Breast epithelium (tissue), 4 donors: ENCODE measurements around the gene GRXCR1. TPM values are rescaled to one million over a fixed set of nuclear protein-coding genes. Genes with fewer than 3 reads are reported as not detected.

Experiments used
- DNase-seq, 2 donors: peaks; one replicate each; pipeline ENCODE4 v3.0.0-alpha.2; 2019; ENCODE audit warnings: low spot score in 2 of 2
- H3K27ac ChIP-seq, 2 donors: fragments of 200-600 bp; sonication (generic) in 1 of 2; one replicate each; pipeline ENCODE4 v1.5.1; 2016 to 2019; ENCODE audit warnings: mild to moderate bottlenecking in 1 of 2
- H3K27me3 ChIP-seq, 2 donors: fragments of 200-600 bp; sonication (generic) in 1 of 2; one replicate each; pipeline versions ENCODE4 v1.5.1 to v1.6.0; 2017 to 2019; ENCODE audit warnings: control low read depth in 1 of 2, mild to moderate bottlenecking in 1 of 2
- H3K36me3 ChIP-seq: fragments of 200-600 bp; one replicate; pipeline ENCODE4 v1.5.1; 2019
- H3K4me1 ChIP-seq, 2 donors: fragments of 200-600 bp; sonication (generic); one replicate each; pipeline ENCODE4 v1.5.1; 2016 to 2019; ENCODE audit warnings: control low read depth in 1 of 2
- H3K4me3 ChIP-seq, 3 donors: fragments of 200-600 bp; sonication (generic); 1 replicate in 2 of 3; 2 replicates in 1 of 3; pipeline ENCODE4 v1.5.1; 2016 to 2019; ENCODE audit warnings: mild to moderate bottlenecking in 3 of 3, moderate library complexity in 2 of 3
- H3K9me3 ChIP-seq, 2 donors: fragments of 200-600 bp; sonication (generic) in 1 of 2; one replicate each; pipeline ENCODE4 v1.5.1; 2016 to 2019; ENCODE audit warnings: control low read depth in 1 of 2
- POLR2A ChIP-seq: fragments of 450-650 bp; IDR thresholded peaks from one replicate; pipeline ENCODE4 v1.6.1; 2016; ENCODE audit warnings: antibody characterized with exemption, mild to moderate bottlenecking, moderate library complexity
- POLR2AphosphoS5 ChIP-seq, 3 donors: sonication (generic); formaldehyde crosslinking; IDR thresholded peaks; one replicate each; pipeline ENCODE4 v1.6.1; 2017; ENCODE audit warnings: antibody characterized with exemption in 3 of 3
- intact Hi-C: fragments of 100-400 bp; cut with DNase I; formaldehyde crosslinking; loops from one replicate; pipeline ENCODE4 v1.15.1; 2023; ENCODE audit warnings: low total_unique reads
- total RNA-seq, 3 donors: library from RNA; depleted of rRNA; stranded (reverse); fragments of >200 nt; gene quantifications; one replicate each; pipeline ENCODE4 v1.1.0, GENCODE V29; 2016
- TF ChIP-seq, protein P1 (sequence below), 3 donors: fragments of 450-650 bp; IDR thresholded peaks; one replicate each; pipeline ENCODE4 v1.5.1; 2016 to 2017; ENCODE audit warnings: antibody characterized with exemption in 3 of 3, mild to moderate bottlenecking in 3 of 3, moderate library complexity in 3 of 3

GRXCR1 gene
- total RNA-seq, 3 donors from 2014 or later = not detected

DNA sequence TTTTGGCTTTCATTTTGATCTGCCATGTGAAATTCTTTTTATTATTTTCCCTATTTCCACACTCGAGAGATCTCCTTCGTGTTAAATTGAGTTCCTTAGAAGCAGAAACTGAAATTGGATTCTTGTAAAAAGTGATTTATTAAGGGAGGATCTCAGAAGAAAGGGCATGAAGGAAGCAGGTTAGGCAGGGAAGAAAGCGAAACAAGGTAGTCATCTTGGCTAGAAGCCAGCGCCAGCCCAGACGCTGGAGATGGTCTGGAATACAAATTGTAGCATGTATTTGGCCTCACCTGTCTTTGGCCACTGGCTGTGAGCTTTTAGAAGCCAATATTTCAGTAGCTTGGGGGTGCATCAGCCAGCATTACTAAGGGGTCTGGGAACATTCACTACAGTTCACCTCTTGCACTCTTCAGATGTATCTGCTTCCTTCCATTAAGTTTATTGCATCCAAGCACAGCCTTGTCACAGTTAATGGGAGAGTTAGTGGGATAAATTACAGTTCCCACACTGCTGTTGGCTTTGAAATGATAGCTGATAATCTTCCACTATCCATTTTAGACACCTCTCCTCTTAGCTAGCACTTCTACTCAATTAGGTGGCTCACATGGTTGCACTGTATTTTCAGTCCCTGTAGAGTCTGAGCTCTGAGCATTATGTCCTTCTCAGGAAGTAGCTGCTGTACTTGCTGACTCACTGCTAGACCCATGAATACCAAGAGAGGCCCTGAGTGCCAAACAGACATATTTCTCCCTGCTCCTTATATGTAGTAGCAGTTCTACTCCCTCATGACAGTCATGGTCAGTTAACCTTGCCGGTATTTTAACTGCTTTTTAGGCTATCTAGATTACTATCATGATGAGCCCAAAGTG, 14.6 kb downstream of the GRXCR1 start:
- H3K4me1 ChIP-seq = no peaks in the 10 kb centered on the region
- no peak for TF ChIP-seq POLR2A
- TF ChIP-seq, protein P1, sequence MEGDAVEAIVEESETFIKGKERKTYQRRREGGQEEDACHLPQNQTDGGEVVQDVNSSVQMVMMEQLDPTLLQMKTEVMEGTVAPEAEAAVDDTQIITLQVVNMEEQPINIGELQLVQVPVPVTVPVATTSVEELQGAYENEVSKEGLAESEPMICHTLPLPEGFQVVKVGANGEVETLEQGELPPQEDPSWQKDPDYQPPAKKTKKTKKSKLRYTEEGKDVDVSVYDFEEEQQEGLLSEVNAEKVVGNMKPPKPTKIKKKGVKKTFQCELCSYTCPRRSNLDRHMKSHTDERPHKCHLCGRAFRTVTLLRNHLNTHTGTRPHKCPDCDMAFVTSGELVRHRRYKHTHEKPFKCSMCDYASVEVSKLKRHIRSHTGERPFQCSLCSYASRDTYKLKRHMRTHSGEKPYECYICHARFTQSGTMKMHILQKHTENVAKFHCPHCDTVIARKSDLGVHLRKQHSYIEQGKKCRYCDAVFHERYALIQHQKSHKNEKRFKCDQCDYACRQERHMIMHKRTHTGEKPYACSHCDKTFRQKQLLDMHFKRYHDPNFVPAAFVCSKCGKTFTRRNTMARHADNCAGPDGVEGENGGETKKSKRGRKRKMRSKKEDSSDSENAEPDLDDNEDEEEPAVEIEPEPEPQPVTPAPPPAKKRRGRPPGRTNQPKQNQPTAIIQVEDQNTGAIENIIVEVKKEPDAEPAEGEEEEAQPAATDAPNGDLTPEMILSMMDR (IDR thresholded peaks at IDR 0.05) = no peak
- no peaks in the 10 kb centered on the region for H3K27me3 ChIP-seq
- H3K27ac ChIP-seq = no peak overlapping the region
- no peaks in the 10 kb centered on the region for H3K9me3 ChIP-seq
- intact Hi-C loops = no loop called here
- H3K4me3 ChIP-seq = peak overlapping the region in 1 of 3 donors; percentile 25
- no peaks in the 10 kb centered on the region for H3K36me3 ChIP-seq
- DNase-seq = peak in 1 of 2 donors; percentile 18

GRCh38 chr4:42910459-42910858, 17.9 kb downstream of the GRXCR1 start:
- TF ChIP-seq, protein P1 (IDR thresholded peaks at IDR 0.05) = no peak
- TF ChIP-seq POLR2A (no peak), POLR2AphosphoS5 (IDR thresholded peaks at IDR 0.05) (no peak)

GRCh38 chr4:42914937-42915336, 22.4 kb downstream of the GRXCR1 start:
- Histone ChIP-seq H3K4me3 (no peak overlapping the region), H3K27ac (no peak overlapping the region), H3K4me1 (no peaks in the 10 kb centered on the region), H3K9me3 (no peaks in the 10 kb centered on the region), H3K27me3 (no peaks in the 10 kb centered on the region), H3K36me3 (no peaks in the 10 kb centered on the region)
- intact Hi-C loops = no loop called here
- TF ChIP-seq POLR2A (no peak), POLR2AphosphoS5 (IDR thresholded peaks at IDR 0.05) (no peak)
- TF ChIP-seq, protein P1 (IDR thresholded peaks at IDR 0.05) = no peak
- DNase-seq = no peak

More at GRCh38 chr4:42910459-42910858, 17.9 kb downstream of the GRXCR1 start:
- H3K27ac ChIP-seq = no peak overlapping the region
- intact Hi-C loops = no loop called here
- H3K36me3 ChIP-seq = no peaks in the 10 kb centered on the region
- no peak for DNase-seq
- no peak overlapping the region for H3K4me3 ChIP-seq
- no peaks in the 10 kb centered on the region for H3K9me3 ChIP-seq
- H3K27me3 ChIP-seq = no peaks in the 10 kb centered on the region
- H3K4me1 ChIP-seq = no peaks in the 10 kb centered on the region

GRCh38 chr4:42915484-42915883, 23.0 kb downstream of the GRXCR1 start:
- intact Hi-C loops = no loop called here
- no peak overlapping the region for H3K27ac ChIP-seq
- H3K4me1 ChIP-seq = no peaks in the 10 kb centered on the region
- DNase-seq = no peak
- H3K9me3 ChIP-seq = no peaks in the 10 kb centered on the region
- no peaks in the 10 kb centered on the region for H3K27me3 ChIP-seq
- TF ChIP-seq POLR2AphosphoS5 (IDR thresholded peaks at IDR 0.05) (no peak), POLR2A (no peak)
- TF ChIP-seq, protein P1 (IDR thresholded peaks at IDR 0.05) = no peak
- no peaks in the 10 kb centered on the region for H3K36me3 ChIP-seq
- H3K4me3 ChIP-seq = no peak overlapping the region

DNA sequence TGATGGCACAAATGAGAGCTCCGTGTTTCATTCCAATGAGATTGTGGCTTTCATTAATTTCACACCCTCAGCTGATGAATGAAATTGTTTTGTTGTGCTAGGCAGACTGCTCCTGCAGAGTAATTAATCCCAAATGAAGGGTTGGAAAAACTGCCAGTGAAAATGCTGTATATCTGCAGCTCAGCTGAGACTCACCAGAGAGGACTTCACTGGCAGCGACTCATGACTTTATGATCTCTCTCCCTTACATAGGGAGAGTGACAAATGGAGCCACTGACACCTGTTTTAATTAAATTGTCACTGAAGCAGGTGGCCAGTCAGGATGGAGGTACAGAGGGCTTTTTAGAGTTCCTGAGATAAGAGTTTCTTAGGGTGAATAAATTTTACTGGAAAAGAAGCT, 24.8 kb downstream of the GRXCR1 start:
- no peaks in the 10 kb centered on the region for H3K27me3 ChIP-seq
- intact Hi-C loops = no loop called here

More for the DNA sequence above, 24.8 kb downstream of the GRXCR1 start:
- no peaks in the 10 kb centered on the region for H3K9me3 ChIP-seq
- no peaks in the 10 kb centered on the region for H3K4me1 ChIP-seq
- no peak for DNase-seq
- TF ChIP-seq, protein P1 (IDR thresholded peaks at IDR 0.05) = no peak
- TF ChIP-seq POLR2AphosphoS5 (IDR thresholded peaks at IDR 0.05) (no peak), POLR2A (no peak)
- no peaks in the 10 kb centered on the region for H3K36me3 ChIP-seq
- H3K4me3 ChIP-seq = no peak overlapping the region
- H3K27ac ChIP-seq = no peak overlapping the region
